ENCODE measurements around the gene CGRRF1.

DNA sequence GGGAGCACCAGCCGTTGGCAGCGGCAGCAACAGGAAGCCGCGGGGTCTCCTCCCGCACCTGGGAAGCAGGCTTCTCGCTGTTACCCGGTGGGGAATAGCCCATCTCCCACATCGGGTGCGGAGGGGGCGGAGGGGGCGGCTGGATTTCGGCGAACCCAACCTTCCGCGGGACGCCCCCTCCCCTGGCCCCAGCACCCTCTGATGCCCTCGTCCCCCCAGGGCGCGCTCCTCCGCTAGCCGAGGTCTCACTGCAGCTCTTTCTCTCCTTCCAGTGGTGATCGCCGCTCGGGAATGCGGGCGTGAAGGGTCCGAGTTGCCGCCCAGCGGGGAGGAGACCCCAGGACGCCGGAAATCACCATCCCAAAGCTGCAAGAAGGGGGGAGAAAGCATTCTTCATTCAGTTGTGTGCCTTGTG, 57.5 kb downstream of the CGRRF1 start:
- TF ChIP-seq POLR2A (IDR thresholded peaks at IDR 0.05) (no peak), CTCF (IDR thresholded peaks at IDR 0.05) (no peak), POLR2AphosphoS5 (IDR thresholded peaks at IDR 0.05) (peak in 1 of 4 donors; percentile 4)
